Measurements from ENCODE around the gene MEGF8. TPM values are rescaled to one million over a fixed set of nuclear protein-coding genes. Genes with fewer than 3 reads are reported as not detected.

MEGF8 gene
- total RNA-seq, 1 experiment from 2014 or later: 6.5 TPM

DNA sequence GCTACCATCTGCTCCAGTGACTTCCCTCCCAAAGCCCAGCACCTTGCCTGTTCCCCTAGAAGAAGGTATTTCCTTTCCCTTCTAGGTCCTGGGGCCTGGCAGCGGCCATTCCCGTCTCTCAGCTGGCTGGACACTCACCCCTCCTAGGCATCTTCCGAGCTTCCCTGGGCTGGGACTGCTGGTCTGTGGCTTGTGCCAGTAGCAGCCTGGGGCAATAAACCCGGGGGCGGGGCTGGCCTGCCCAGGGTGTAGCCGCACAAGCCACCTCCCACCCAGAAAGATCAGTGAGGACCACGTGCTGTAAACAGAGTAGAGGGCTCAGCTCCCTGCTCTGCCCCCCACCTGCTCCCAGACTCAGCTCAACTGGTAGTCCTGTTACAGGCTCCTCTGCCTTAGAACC is 86.8 kb downstream of the MEGF8 start:
- Histone ChIP-seq H4K20me1 (ENCODE audit: insufficient read depth, low read depth, low read length) (peaks cover 12% of the 10 kb centered on the region; the same call in 1 of the 2 replicates), H3K9me3 (ENCODE audit: low read length) (no peaks in the 10 kb centered on the region), H3K4me3 (ENCODE audit: low read length) (no peak overlapping the region), H3K79me2 (ENCODE audit: low read length) (peaks cover 14% of the 10 kb centered on the region), H2AFZ (ENCODE audit: low read length) (no peak overlapping the region), H3K4me1 (ENCODE audit: low read length) (no peaks in the 10 kb centered on the region), H3K27ac (ENCODE audit: low read length) (no peak overlapping the region), H3K4me2 (ENCODE audit: low read depth, low read length, poor library complexity, severe bottlenecking) (no peak overlapping the region), H3K36me3 (ENCODE audit: insufficient read depth, low read length) (0 out of 2 replicates have a peak, but pooled peaks cover 4% of the 10 kb centered on the region), H3K27me3 (ENCODE audit: low read length) (no peaks in the 10 kb centered on the region), H3K9ac (ENCODE audit: low read length) (no peak overlapping the region), H3K9me2 (replicated peaks; ENCODE audit: insufficient read depth, low read length) (no peaks in the 10 kb centered on the region)
- DNase-seq: no peak

DNA sequence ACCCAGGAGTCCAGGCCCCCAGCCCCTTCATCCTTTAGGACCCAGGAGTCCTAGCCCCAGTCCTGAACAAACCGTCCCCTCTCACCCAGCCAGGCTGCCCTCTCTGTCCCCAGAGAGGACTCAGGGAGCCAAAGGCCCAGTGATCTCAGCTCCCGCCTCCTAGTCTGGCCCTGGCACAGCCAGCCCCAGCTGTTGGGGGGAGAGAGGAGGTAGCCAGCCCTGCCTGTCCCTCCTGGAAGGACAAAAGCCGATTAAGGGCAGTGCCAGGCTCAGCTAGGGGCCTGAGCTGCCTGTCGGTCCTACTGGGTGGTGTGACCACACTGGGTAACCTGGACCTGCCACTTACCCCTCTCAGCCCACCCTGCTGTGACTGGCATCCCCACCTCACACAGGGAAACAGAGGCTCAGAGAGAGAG is 87.2 kb downstream of the MEGF8 start:
- Histone ChIP-seq H3K36me3 (ENCODE audit: insufficient read depth, low read length) (0 out of 2 replicates have a peak, but pooled peaks cover 4% of the 10 kb centered on the region), H3K27me3 (ENCODE audit: low read length) (no peaks in the 10 kb centered on the region), H3K9me3 (ENCODE audit: low read length) (no peaks in the 10 kb centered on the region), H3K4me3 (ENCODE audit: low read length) (no peak overlapping the region), H2AFZ (ENCODE audit: low read length) (no peak overlapping the region), H3K4me2 (ENCODE audit: low read depth, low read length, poor library complexity, severe bottlenecking) (no peak overlapping the region), H3K27ac (ENCODE audit: low read length) (no peak overlapping the region), H3K79me2 (ENCODE audit: low read length) (peaks cover 17% of the 10 kb centered on the region), H4K20me1 (ENCODE audit: insufficient read depth, low read depth, low read length) (peaks cover 12% of the 10 kb centered on the region; the same call in 1 of the 2 replicates), H3K9me2 (replicated peaks; ENCODE audit: insufficient read depth, low read length) (no peaks in the 10 kb centered on the region), H3K9ac (ENCODE audit: low read length) (no peak overlapping the region), H3K4me1 (ENCODE audit: low read length) (no peaks in the 10 kb centered on the region)
- no peak for DNase-seq

DNA sequence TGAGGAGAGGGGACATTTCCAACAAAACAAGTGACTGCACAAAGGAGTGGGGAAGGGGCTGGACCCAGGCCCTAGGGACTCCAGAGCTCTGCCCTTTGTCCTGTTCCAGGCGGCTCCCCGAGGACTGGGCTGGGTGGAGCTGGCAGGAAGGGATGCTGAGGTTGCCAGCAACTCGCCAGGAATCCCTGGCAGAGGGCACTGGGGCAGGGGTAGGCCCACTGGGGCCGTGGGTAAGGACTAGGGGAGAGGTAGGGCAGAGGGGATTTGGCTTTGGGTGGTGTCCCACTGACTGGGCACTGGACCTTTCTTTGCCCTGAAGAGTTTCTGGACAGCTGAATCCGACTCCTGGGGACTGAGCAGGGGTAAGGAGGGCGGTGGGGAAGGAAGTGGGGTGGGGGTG is 93.9 kb downstream of the MEGF8 start:
- Histone ChIP-seq H2AFZ (ENCODE audit: low read length) (no peak overlapping the region), H3K27ac (ENCODE audit: low read length) (no peak overlapping the region), H3K27me3 (ENCODE audit: low read length) (no peaks in the 10 kb centered on the region), H3K4me3 (ENCODE audit: low read length) (no peak overlapping the region), H3K79me2 (ENCODE audit: low read length) (peaks cover 50% of the 10 kb centered on the region), H3K4me1 (ENCODE audit: low read length) (peaks cover 31% of the 10 kb centered on the region), H4K20me1 (ENCODE audit: insufficient read depth, low read depth, low read length) (peaks cover 31% of the 10 kb centered on the region; the same call in 1 of the 2 replicates), H3K9ac (ENCODE audit: low read length) (no peak overlapping the region), H3K9me3 (ENCODE audit: low read length) (no peaks in the 10 kb centered on the region), H3K4me2 (ENCODE audit: low read depth, low read length, poor library complexity, severe bottlenecking) (no peak overlapping the region), H3K9me2 (replicated peaks; ENCODE audit: insufficient read depth, low read length) (no peaks in the 10 kb centered on the region), H3K36me3 (ENCODE audit: insufficient read depth, low read length) (peaks cover 7% of the 10 kb centered on the region; the same call in 1 of the 2 replicates)
- DNase-seq: no peak

DNA sequence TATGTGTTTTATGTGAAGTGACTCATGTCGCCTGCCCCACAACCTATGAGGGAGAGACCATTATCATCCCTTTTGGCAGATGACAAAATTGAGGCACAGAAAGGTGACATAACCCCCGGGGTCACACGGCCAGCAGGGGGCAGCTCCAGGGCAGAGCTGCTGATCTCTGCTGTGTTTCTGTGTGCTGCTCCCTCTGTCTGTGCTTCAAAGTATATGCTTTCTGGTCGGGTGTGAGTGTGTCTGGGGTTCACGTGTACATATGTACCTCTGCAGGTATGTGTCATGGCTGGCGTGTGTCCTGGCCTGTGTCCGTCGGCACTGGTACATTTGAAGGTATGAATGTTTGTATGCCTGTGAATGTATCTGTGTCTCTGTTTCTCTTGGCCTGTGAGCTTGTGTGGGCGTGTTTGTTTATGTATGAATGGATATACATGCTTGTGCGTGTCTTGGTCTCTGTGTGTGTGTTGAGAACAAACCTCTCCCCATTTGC is 94.7 kb downstream of the MEGF8 start:
- peaks cover 31% of the 10 kb centered on the region; the same call in 1 of the 2 replicates for H4K20me1 ChIP-seq (ENCODE audit: insufficient read depth, low read depth, low read length)
- peaks cover 48% of the 10 kb centered on the region for H3K79me2 ChIP-seq (ENCODE audit: low read length)
- no peaks in the 10 kb centered on the region for H3K27me3 ChIP-seq (ENCODE audit: low read length)
- H3K4me1 ChIP-seq (ENCODE audit: low read length): peaks cover 31% of the 10 kb centered on the region
- peak overlapping the region; percentile 73 for H3K4me2 ChIP-seq (ENCODE audit: low read depth, low read length, poor library complexity, severe bottlenecking)
- H3K4me3 ChIP-seq (ENCODE audit: low read length): no peak overlapping the region
- peaks cover 7% of the 10 kb centered on the region; the same call in 1 of the 2 replicates for H3K36me3 ChIP-seq (ENCODE audit: insufficient read depth, low read length)
- H3K9ac ChIP-seq (ENCODE audit: low read length): peak overlapping the region; percentile 18; the same call in 1 of the 2 replicates
- peak; percentile 92 for DNase-seq
- no peaks in the 10 kb centered on the region for H3K9me2 ChIP-seq (replicated peaks; ENCODE audit: insufficient read depth, low read length)
- H3K27ac ChIP-seq (ENCODE audit: low read length): peak overlapping the region; percentile 92; the same call in 1 of the 2 replicates
- no peaks in the 10 kb centered on the region for H3K9me3 ChIP-seq (ENCODE audit: low read length)
- H2AFZ ChIP-seq (ENCODE audit: low read length): no peak overlapping the region

DNA sequence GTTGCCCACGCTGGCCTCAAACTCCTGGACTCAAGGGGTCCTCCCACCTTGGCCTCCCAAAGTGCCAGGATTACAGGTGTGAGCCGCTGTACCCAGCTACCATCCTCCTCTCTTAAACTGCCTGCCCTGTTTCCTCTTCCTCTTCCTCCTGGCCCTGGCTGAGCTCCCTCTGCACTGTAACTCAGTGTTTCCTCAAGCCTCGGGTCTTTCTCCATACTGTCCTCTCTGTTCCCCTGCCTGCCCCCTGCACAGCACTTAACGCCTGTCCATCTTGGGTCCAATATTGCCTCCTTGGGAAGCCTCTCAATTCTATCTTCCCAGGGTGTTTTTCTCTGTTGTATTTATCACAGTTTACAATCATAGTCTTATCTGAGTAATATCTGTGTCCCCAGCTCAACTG is 95.7 kb downstream of the MEGF8 start:
- no peak overlapping the region for H2AFZ ChIP-seq (ENCODE audit: low read length)
- H4K20me1 ChIP-seq (ENCODE audit: insufficient read depth, low read depth, low read length): peaks cover 31% of the 10 kb centered on the region; the same call in 1 of the 2 replicates
- H3K79me2 ChIP-seq (ENCODE audit: low read length): peaks cover 48% of the 10 kb centered on the region
- peak overlapping the region; percentile 78; the same call in 1 of the 2 replicates for H3K4me3 ChIP-seq (ENCODE audit: low read length)
- peaks cover 7% of the 10 kb centered on the region; the same call in 1 of the 2 replicates for H3K36me3 ChIP-seq (ENCODE audit: insufficient read depth, low read length)
- no peaks in the 10 kb centered on the region for H3K9me3 ChIP-seq (ENCODE audit: low read length)
- H3K27me3 ChIP-seq (ENCODE audit: low read length): no peaks in the 10 kb centered on the region
- no peak for DNase-seq
- H3K4me2 ChIP-seq (ENCODE audit: low read depth, low read length, poor library complexity, severe bottlenecking): peak overlapping the region; percentile 73
- H3K9ac ChIP-seq (ENCODE audit: low read length): peak overlapping the region; percentile 88
- H3K27ac ChIP-seq (ENCODE audit: low read length): peak overlapping the region; percentile 92
- peaks cover 31% of the 10 kb centered on the region for H3K4me1 ChIP-seq (ENCODE audit: low read length)
- H3K9me2 ChIP-seq (replicated peaks; ENCODE audit: insufficient read depth, low read length): no peaks in the 10 kb centered on the region

DNA sequence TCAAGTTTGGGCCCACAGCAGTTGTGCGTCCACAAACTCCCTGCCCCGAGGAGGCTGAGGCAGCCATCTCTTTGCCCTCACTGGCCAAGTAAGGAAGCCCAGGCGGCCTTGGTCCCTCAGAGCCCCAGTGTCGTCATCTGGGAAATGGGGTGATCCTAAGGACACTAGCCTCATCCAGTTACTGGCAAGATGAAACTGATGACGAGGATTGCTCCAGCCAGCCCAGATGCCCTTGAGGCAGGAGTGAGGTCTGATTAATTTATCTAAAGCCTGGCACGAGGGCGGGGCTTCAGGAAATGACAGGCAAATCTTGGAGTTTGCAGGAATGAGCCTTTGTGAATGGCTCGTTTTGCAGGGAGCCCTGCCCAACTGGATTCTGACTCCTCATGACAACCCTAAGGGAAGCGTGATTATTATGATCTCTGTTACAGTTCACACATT is 96.2 kb downstream of the MEGF8 start:
- DNase-seq: no peak
- H3K4me1 ChIP-seq (ENCODE audit: low read length): peaks cover 31% of the 10 kb centered on the region
- H3K27me3 ChIP-seq (ENCODE audit: low read length): no peaks in the 10 kb centered on the region
- peak overlapping the region; percentile 78 for H3K4me3 ChIP-seq (ENCODE audit: low read length)
- peak overlapping the region; percentile 73 for H3K4me2 ChIP-seq (ENCODE audit: low read depth, low read length, poor library complexity, severe bottlenecking)
- peaks cover 45% of the 10 kb centered on the region for H3K79me2 ChIP-seq (ENCODE audit: low read length)
- no peak overlapping the region for H2AFZ ChIP-seq (ENCODE audit: low read length)
- no peaks in the 10 kb centered on the region for H3K9me3 ChIP-seq (ENCODE audit: low read length)
- H3K36me3 ChIP-seq (ENCODE audit: insufficient read depth, low read length): peaks cover 7% of the 10 kb centered on the region; the same call in 1 of the 2 replicates
- H3K9me2 ChIP-seq (replicated peaks; ENCODE audit: insufficient read depth, low read length): no peaks in the 10 kb centered on the region
- H3K9ac ChIP-seq (ENCODE audit: low read length): peak overlapping the region; percentile 88
- H3K27ac ChIP-seq (ENCODE audit: low read length): peak overlapping the region; percentile 92
- peaks cover 31% of the 10 kb centered on the region; the same call in 1 of the 2 replicates for H4K20me1 ChIP-seq (ENCODE audit: insufficient read depth, low read depth, low read length)

DNA sequence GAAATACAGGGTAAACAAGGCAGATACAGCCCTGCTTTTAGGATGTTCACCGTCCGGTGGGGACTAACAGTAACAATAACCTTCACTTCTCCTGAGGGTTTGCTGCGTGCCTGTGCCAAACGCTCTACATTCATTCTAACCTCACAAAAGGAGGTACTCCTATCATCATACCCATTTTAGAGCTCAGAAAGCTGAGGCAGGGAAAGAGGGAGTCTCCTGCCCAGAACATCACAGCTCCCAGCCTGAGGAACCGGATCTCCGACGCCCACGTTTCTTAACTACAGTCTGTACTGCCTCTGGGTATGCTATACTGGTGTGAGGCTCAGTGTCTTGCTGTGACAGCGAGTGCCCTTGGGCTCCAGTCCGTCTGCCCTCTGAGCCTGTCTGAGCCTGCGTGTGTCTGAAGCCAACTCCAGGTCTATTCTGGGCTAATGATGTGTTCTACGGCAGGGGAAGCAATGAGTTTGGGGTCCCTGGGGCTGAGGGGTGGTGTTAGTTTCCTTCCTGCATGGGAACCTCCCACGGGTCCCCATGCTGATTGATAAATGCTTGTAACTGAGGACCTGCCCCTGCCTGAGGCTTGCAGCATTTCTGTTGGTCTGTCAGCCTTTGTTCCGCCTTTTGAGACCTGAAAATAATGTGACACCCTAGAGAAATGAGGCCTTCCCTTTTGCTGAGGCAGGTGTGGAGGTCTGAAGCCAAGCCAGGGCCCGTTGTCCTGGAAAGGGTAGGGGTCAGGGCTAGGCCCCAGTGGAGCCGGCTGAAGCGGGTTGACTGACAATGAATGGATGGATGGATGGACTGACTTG is 96.9 kb downstream of the MEGF8 start:
- Histone ChIP-seq H3K4me3 (ENCODE audit: low read length) (peak overlapping the region; percentile 78), H4K20me1 (ENCODE audit: insufficient read depth, low read depth, low read length) (peaks cover 31% of the 10 kb centered on the region; the same call in 1 of the 2 replicates), H3K9me2 (replicated peaks; ENCODE audit: insufficient read depth, low read length) (no peaks in the 10 kb centered on the region), H3K4me2 (ENCODE audit: low read depth, low read length, poor library complexity, severe bottlenecking) (peak overlapping the region; percentile 73), H3K27me3 (ENCODE audit: low read length) (no peaks in the 10 kb centered on the region), H3K36me3 (ENCODE audit: insufficient read depth, low read length) (peaks cover 7% of the 10 kb centered on the region; the same call in 1 of the 2 replicates), H3K79me2 (ENCODE audit: low read length) (peaks cover 43% of the 10 kb centered on the region), H3K9ac (ENCODE audit: low read length) (peak overlapping the region; percentile 88), H2AFZ (ENCODE audit: low read length) (no peak overlapping the region), H3K4me1 (ENCODE audit: low read length) (peaks cover 31% of the 10 kb centered on the region), H3K27ac (ENCODE audit: low read length) (peak overlapping the region; percentile 92), H3K9me3 (ENCODE audit: low read length) (no peaks in the 10 kb centered on the region)
- peak; percentile 91 for DNase-seq

DNA sequence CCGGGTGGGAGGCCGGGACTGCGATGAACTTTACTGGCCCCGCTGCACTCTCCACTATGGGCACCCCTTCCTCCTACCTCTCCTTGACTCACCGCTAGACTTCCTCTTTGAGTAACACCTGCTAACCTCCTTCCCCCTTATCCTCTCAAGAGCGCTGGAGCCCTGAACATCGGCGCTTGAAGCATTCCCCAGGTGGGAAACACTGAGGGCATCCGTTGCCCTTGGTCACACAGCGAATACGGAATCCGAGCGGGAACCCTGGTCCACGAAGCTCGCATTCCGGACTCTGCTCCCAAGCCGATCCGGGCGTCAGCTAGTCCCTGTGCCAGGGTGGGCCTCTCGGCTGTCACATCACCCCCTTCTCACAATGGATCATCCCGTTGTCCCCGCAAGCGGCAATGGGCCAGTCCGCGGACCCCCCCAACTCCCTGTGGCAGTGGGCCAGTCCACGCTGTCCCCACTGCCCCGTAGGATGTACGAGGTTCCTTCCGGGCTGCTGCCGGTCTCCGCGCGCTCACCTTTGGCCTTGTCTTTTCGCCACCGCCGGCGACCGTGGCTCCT is 97.5 kb downstream of the MEGF8 start:
- peak overlapping the region; percentile 73 for H3K4me2 ChIP-seq (ENCODE audit: low read depth, low read length, poor library complexity, severe bottlenecking)
- H3K36me3 ChIP-seq (ENCODE audit: insufficient read depth, low read length): peaks cover 7% of the 10 kb centered on the region; the same call in 1 of the 2 replicates
- peak overlapping the region; percentile 88 for H3K9ac ChIP-seq (ENCODE audit: low read length)
- peak overlapping the region; percentile 92 for H3K27ac ChIP-seq (ENCODE audit: low read length)
- DNase-seq: peak; percentile 90
- H3K4me3 ChIP-seq (ENCODE audit: low read length): peak overlapping the region; percentile 78
- H3K9me2 ChIP-seq (replicated peaks; ENCODE audit: insufficient read depth, low read length): no peaks in the 10 kb centered on the region
- peaks cover 31% of the 10 kb centered on the region; the same call in 1 of the 2 replicates for H4K20me1 ChIP-seq (ENCODE audit: insufficient read depth, low read depth, low read length)
- peak overlapping the region; percentile 24; the same call in 1 of the 2 replicates for H2AFZ ChIP-seq (ENCODE audit: low read length)
- H3K27me3 ChIP-seq (ENCODE audit: low read length): no peaks in the 10 kb centered on the region
- H3K4me1 ChIP-seq (ENCODE audit: low read length): peaks cover 31% of the 10 kb centered on the region
- H3K9me3 ChIP-seq (ENCODE audit: low read length): no peaks in the 10 kb centered on the region
- peaks cover 41% of the 10 kb centered on the region for H3K79me2 ChIP-seq (ENCODE audit: low read length)

Measured in Karpas-422 (cell line).